GM12878 (cell line): ENCODE measurements around the gene NRG2. TPM values are rescaled to one million over a fixed set of nuclear protein-coding genes. Genes with fewer than 3 reads are reported as not detected.

Experiments
- ATAC-seq: fragments of 200-7000 bp; cut with Tn5 transposase; 3 replicates; pipeline ENCODE4 v1.9.1; 2020; ENCODE audit warnings: mild to moderate bottlenecking, moderate library complexity
- BruUV-seq: library from RNA; stranded (reverse); fragments of 400-500 nt; replicated peaks from 2 replicates; lab custom pipeline; 2021; lab: Mats Ljungman, UMichigan
- CTCF ChIA-PET: fragments of 300-600 bp; sonication (Branson Sonifier 250); formaldehyde crosslinking; extraction: SDS; loops from one replicate; lab custom pipeline; 2021; ENCODE audit warnings: inconsistent platforms; lab: Yijun Ruan, JAX
- POLR2A ChIA-PET: fragments of 350-600 bp; formaldehyde crosslinking; extraction: SDS; loops from one replicate; lab custom pipeline; 2021; ENCODE audit warnings: inconsistent platforms; lab: Charles Lee
- RAD21 ChIA-PET: fragments of 300-600 bp; sonication (Branson Sonifier 250); formaldehyde crosslinking; loops from one replicate; lab custom pipeline; 2023; ENCODE audit warnings: antibody characterized with exemption; ENCODE audit not compliant: unreplicated experiment; lab: Charles Lee
- SMC1A ChIA-PET: fragments of 300-600 bp; sonication (Branson Sonifier 250); formaldehyde crosslinking; loops from one replicate; lab custom pipeline; 2023; ENCODE audit not compliant: unreplicated experiment, uncharacterized antibody; lab: Charles Lee
- DNase-seq: peaks from one replicate; pipeline ENCODE4 v3.0.0-alpha.2; 2011; ENCODE audit warnings: low read depth, low spot score
- FAIRE-seq: peaks from 3 replicates; lab custom pipeline; 2011; peaks lifted over from hg19 to GRCh38; lab: Jason Lieb, UNC
- H2AFZ ChIP-seq: 2 replicates; pipeline ENCODE4 v1.6.0; 2011; ENCODE audit warnings: low read depth, low read length, control low read depth; ENCODE audit not compliant: control insufficient read depth
- H3K27ac ChIP-seq: 2 replicates; pipeline ENCODE4 v1.5.1; 2011; ENCODE audit warnings: control low read depth; ENCODE audit not compliant: control insufficient read depth, insufficient read depth
- H3K27me3 ChIP-seq, 2 experiments: replicated peaks in 1 of 2; 2 replicates each; pipeline versions ENCODE4 v1.6.0 to v1.6.1; 2011; ENCODE audit warnings: low read length in 1 of 2; ENCODE audit not compliant: control insufficient read depth in 2 of 2, insufficient read depth in 2 of 2
- H3K36me3 ChIP-seq, 2 experiments: 2 replicates each; pipeline ENCODE4 v1.5.1; 2011; ENCODE audit warnings: low read length in 1 of 2; ENCODE audit not compliant: control insufficient read depth in 2 of 2, insufficient read depth in 2 of 2
- H3K4me1 ChIP-seq: 2 replicates; pipeline ENCODE4 v1.6.1; 2011; ENCODE audit warnings: mild to moderate bottlenecking, low read length, moderate library complexity, mixed read lengths; ENCODE audit not compliant: control insufficient read depth, insufficient read depth
- H3K4me2 ChIP-seq: 2 replicates; pipeline ENCODE4 v1.6.0; 2011; ENCODE audit warnings: control low read depth; ENCODE audit not compliant: control insufficient read depth, insufficient read depth
- H3K4me3 ChIP-seq: fragments of 200-600 bp; sonication (generic); 2 replicates; pipeline ENCODE4 v1.5.1; 2016
- H3K79me2 ChIP-seq: 2 replicates; pipeline ENCODE4 v1.6.0; 2011; ENCODE audit warnings: low read length; ENCODE audit not compliant: control insufficient read depth, insufficient read depth
- H3K9ac ChIP-seq: 2 replicates; pipeline ENCODE4 v1.8.0; 2011; ENCODE audit warnings: low read length, control low read depth, mixed read lengths; ENCODE audit not compliant: control insufficient read depth, insufficient read depth
- H3K9me3 ChIP-seq: replicated peaks from 3 replicates; pipeline ENCODE4 v1.5.1; 2011; ENCODE audit warnings: mild to moderate bottlenecking, low read length; ENCODE audit not compliant: control insufficient read depth, insufficient read depth
- H4K20me1 ChIP-seq: 2 replicates; pipeline ENCODE4 v1.6.0; 2011; ENCODE audit not compliant: control insufficient read depth, insufficient read depth
- BACH1 ChIP-seq: fragments of 450-650 bp; IDR thresholded peaks from 2 replicates; pipeline ENCODE4 v1.6.1; 2017; ENCODE audit warnings: mild to moderate bottlenecking, borderline replicate concordance
- BHLHE40 ChIP-seq, 2 experiments: fragments of 450-650 bp in 1 of 2; IDR thresholded peaks; 2 replicates each; pipeline ENCODE4 v1.6.1; 2011 to 2017; ENCODE audit warnings: low read depth in 2 of 2, borderline replicate concordance in 1 of 2, improper control_type of control experiment in 1 of 2, low read length in 1 of 2, mild to moderate bottlenecking in 1 of 2
- BMI1 ChIP-seq: fragments of 450-650 bp; IDR thresholded peaks from 2 replicates; pipeline ENCODE4 v1.6.1; 2016; ENCODE audit warnings: mild to moderate bottlenecking, moderate library complexity, borderline replicate concordance
- CBX5 ChIP-seq: sonication (generic); IDR thresholded peaks from 2 replicates; pipeline ENCODE4 v1.6.1; 2016; ENCODE audit warnings: low read depth, moderate library complexity, mild to moderate bottlenecking, inconsistent platforms
- LARP7 ChIP-seq: fragments of 450-650 bp; IDR thresholded peaks from 2 replicates; pipeline ENCODE4 v1.6.1; 2017; ENCODE audit warnings: mild to moderate bottlenecking
- NFYA ChIP-seq: IDR thresholded peaks from 2 replicates; pipeline ENCODE4 v1.6.1; 2011; ENCODE audit warnings: low read depth, mild to moderate bottlenecking, low read length, improper control_type of control experiment, borderline replicate concordance
- SMC3 ChIP-seq: IDR thresholded peaks from 2 replicates; pipeline ENCODE4 v1.6.1; 2011; ENCODE audit warnings: low read length, improper control_type of control experiment, borderline replicate concordance
- WGBS: methylation state at CpG from one replicate; pipeline ENCODE4 v1.1.6; 2016; ENCODE audit warnings: low lambda C conversion rate; ENCODE audit not compliant: insufficient replicate concordance, insufficient coverage; ENCODE audit errors: missing lambda C conversion rate; 5-methylcytosine and 5-hydroxymethylcytosine counted together
- in situ Hi-C: fragments of 300-500 bp; cut with MboI; formaldehyde crosslinking; loops from 9 replicates; pipeline ENCODE4 v1.14.3; 2018; ENCODE audit warnings: mixed read lengths
- intact Hi-C: fragments of 100-400 bp; cut with micrococcal nuclease; formaldehyde crosslinking; loops from one replicate; pipeline ENCODE4 v1.14.2; 2022; ENCODE audit not compliant: unreplicated experiment
- polyA plus RNA-seq, 11 experiments: library from polyadenylated mRNA; depleted of rRNA in 4 of 11; unstranded in 6 of 11; stranded (reverse) in 5 of 11; fragments of >200 nt; fragmentation: Nextera tagmentation in 4 of 11; fragmentation: Illumina TruSeq in 1 of 11; extraction: Ambion mirVana in 4 of 11; extraction: Trizol in 1 of 11; gene quantifications; 1 replicate in 1 of 11; 2 replicates in 10 of 11; pipeline versions ENCODE4 v1.2.1 to v1.2.3, GENCODE V29; 2011 to 2016; ENCODE audit warnings: inconsistent platforms in 2 of 11, missing spikeins in 2 of 11, low read depth in 1 of 11
- total RNA-seq, 4 experiments: library from RNA; depleted of rRNA in 3 of 4; stranded (reverse); fragments of >200 nt in 3 of 4; fragmentation: Illumina TruSeq in 1 of 4; extraction: Trizol in 1 of 4; gene quantifications; 2 replicates each; pipeline versions ENCODE4 v1.2.1 to v1.2.3, GENCODE V29; 2013 to 2021
- TF ChIP-seq, protein P1 (sequence below): fragments of 450-650 bp; IDR thresholded peaks from 2 replicates; pipeline ENCODE4 v1.6.1; 2017; ENCODE audit warnings: borderline replicate concordance

Gene NRG2
- total and polyA plus RNA-seq, 10 of the 15 experiments (the other 5 are each of a cell fraction or from before 2014, with no cell fraction given): 0.10 to 21.7 (median 9.6) TPM

DNA sequence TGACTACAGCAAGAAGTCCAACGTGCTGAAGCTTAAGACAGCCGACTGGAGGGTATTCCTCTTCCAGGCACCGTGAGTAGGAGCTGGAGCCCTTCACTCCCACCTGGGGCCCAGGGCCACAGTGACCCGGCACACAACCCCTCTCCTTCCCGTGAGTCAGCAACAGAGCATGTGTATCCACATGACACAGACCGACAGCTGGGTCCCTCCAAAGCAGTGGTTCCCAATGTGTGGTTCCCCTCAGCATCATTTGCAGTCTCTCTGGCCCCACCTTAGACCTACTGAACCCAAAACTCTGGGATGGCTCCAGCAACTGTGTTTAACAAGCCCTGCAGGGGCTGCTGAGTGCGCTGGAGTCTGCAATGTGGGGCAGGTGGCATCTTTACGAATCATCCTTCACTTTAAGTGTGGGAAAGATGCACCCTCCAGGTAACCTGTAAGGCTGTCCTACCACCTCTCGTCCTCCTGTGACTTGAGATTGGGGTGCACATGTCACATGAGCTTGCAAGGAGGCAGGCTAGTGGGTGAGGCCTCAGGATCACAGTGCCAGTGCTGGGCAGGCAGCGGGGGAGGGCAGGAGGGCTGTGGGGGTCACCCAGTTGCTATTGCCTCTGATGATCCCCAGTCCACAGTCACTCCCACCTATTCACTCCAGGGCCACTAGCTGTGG lies 205.3 kb downstream of the NRG2 start:
- no peak overlapping the region for H2AFZ ChIP-seq
- no TSS peak for BruUV-seq
- ATAC-seq (no peak), FAIRE-seq (no peak), DNase-seq (no peak)
- no peak overlapping the region for H3K27ac ChIP-seq
- H3K9me3 ChIP-seq: no peaks in the 10 kb centered on the region
- no peak for TF ChIP-seq SMC3
- no peak for TF ChIP-seq LARP7
- TF ChIP-seq BHLHE40 (IDR thresholded peaks at IDR 0.05; ENCODE audit: borderline replicate concordance in 1 of 2, low read depth in 2 of 2, low read length in 1 of 2): no peak
- TF ChIP-seq BMI1: no peak
- TF ChIP-seq NFYA: no peak
- TF ChIP-seq CBX5: no peak
- TF ChIP-seq, protein P1, sequence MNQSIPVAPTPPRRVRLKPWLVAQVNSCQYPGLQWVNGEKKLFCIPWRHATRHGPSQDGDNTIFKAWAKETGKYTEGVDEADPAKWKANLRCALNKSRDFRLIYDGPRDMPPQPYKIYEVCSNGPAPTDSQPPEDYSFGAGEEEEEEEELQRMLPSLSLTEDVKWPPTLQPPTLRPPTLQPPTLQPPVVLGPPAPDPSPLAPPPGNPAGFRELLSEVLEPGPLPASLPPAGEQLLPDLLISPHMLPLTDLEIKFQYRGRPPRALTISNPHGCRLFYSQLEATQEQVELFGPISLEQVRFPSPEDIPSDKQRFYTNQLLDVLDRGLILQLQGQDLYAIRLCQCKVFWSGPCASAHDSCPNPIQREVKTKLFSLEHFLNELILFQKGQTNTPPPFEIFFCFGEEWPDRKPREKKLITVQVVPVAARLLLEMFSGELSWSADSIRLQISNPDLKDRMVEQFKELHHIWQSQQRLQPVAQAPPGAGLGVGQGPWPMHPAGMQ: no peak
- TF ChIP-seq BACH1: no peak
- H3K4me1 ChIP-seq: no peaks in the 10 kb centered on the region
- ChIA-PET POLR2A (no interaction called here), CTCF (interaction anchor here (1.0 kb wide), 1 partner anchor 61 kb away, joined by 3 read pairs; no protein-coding TSS in a partner anchor), RAD21 (no interaction called here), SMC1A (no interaction called here)
- H3K4me3 ChIP-seq: no peak overlapping the region
- no peaks in the 10 kb centered on the region for H4K20me1 ChIP-seq
- H3K36me3 ChIP-seq: no peaks in the 10 kb centered on the region
- in situ Hi-C loops: no loop called here
- intact Hi-C loops: no loop called here
- H3K9ac ChIP-seq: no peak overlapping the region
- H3K4me2 ChIP-seq: no peak overlapping the region
- H3K79me2 ChIP-seq: no peaks in the 10 kb centered on the region
- 49% methylated on average over 10 of the region's 10 CpGs for WGBS
- no peaks in the 10 kb centered on the region; a peak in 1 of 4 replicates for H3K27me3 ChIP-seq
